GM12864 (cell line): ENCODE measurements around the gene ADAM19.

ENCODE experiments used
- DNase-seq: peaks from one replicate; pipeline ENCODE4 v3.0.0-alpha.2; 2011; ENCODE audit warnings: low read depth
- H3K4me3 ChIP-seq: 2 replicates; pipeline ENCODE4 v1.5.1; 2011; ENCODE audit warnings: mild to moderate bottlenecking, low read depth, low read length, control low read depth
- CTCF ChIP-seq: IDR thresholded peaks from 2 replicates; pipeline ENCODE4 v1.5.1; 2011; ENCODE audit warnings: low read depth, mild to moderate bottlenecking, moderate library complexity, low read length, control low read depth, inconsistent platforms; ENCODE audit errors: missing control alignments

ADAM19 gene

DNA sequence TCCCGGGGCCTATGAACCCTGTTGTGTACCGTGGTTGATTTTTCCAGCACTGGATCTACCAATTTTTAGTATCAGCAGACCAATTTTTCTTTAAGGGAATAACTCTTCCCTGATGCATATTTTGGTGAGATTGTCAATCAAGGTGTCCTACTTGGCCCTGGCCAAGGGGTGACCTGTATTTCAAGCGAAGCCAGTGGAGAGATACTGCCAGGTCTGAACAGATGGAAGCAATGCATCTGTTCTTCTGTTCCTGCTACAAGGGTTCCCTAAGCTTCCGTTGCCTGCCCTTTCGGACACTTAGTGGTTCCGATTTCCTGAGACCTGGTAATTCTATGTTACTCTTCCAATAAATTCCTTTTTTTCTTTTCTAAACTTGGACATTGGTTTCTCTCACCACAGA, 37.3 kb downstream of the ADAM19 start:
- DNase-seq: no peak
- H3K4me3 ChIP-seq: no peak overlapping the region
- no peak for TF ChIP-seq CTCF

GRCh38 chr5:157535042-157535865, 40.3 kb downstream of the ADAM19 start:
- no peak for DNase-seq
- no peak overlapping the region for H3K4me3 ChIP-seq
- no peak for TF ChIP-seq CTCF

DNA sequence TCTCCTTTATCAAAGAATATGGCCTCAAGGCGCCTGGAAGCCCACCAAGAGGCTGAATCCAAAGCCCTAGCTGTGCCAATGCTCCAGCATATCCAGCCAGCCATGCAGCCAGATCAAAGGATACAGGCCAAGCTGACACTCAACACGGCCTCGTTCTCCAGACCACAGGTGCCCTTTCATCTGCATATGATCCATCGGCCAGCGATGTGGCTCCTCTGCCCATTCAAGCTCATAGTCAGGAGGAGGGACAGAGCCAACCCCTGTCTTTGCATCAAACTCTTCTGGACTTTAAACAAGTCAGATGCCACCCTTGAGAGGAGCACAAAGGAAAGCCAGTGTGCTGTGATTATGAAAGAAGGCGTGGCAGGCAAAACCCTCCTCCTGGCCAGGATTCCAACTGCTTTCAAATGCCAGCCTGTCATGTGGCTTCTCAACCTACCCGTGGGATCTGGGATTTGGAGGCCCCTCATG, 42.5 kb downstream of the ADAM19 start:
- no peak for DNase-seq
- H3K4me3 ChIP-seq: no peak overlapping the region
- no peak for TF ChIP-seq CTCF

GRCh38 chr5:157532022-157532421, 43.6 kb downstream of the ADAM19 start:
- DNase-seq: no peak
- H3K4me3 ChIP-seq: no peak overlapping the region
- no peak for TF ChIP-seq CTCF

- H3K4me3 ChIP-seq: no peak overlapping the region
- no peak for DNase-seq
- TF ChIP-seq CTCF: no peak
Measured at GRCh38 chr5:157530226-157530972, 45.2 kb downstream of the ADAM19 start.

DNA sequence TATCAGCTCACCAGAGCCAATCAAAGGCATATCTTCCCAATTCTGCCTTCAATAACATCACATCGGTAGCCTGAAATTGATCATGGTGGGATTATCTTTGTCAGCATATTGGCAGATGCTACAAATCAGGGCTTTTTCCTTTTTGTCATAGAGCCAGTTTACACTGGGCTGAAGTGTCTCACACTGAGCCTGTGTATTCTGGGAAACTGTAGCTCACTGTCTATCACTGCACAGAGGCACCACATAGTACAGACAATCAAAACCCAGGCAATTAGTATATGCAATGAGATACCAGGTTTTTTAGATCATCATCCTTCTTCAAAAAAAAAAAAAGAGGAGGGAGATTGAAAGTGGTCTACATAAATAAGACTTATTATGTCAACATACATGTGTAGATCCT, 46.6 kb downstream of the ADAM19 start:
- TF ChIP-seq CTCF: no peak
- no peak overlapping the region for H3K4me3 ChIP-seq
- no peak for DNase-seq
